ENCODE measurements around the gene ZNF570.
A peak's percentile ranks its signal among the peaks of the same experiment; 100 is the strongest.

Gene ZNF570

DNA sequence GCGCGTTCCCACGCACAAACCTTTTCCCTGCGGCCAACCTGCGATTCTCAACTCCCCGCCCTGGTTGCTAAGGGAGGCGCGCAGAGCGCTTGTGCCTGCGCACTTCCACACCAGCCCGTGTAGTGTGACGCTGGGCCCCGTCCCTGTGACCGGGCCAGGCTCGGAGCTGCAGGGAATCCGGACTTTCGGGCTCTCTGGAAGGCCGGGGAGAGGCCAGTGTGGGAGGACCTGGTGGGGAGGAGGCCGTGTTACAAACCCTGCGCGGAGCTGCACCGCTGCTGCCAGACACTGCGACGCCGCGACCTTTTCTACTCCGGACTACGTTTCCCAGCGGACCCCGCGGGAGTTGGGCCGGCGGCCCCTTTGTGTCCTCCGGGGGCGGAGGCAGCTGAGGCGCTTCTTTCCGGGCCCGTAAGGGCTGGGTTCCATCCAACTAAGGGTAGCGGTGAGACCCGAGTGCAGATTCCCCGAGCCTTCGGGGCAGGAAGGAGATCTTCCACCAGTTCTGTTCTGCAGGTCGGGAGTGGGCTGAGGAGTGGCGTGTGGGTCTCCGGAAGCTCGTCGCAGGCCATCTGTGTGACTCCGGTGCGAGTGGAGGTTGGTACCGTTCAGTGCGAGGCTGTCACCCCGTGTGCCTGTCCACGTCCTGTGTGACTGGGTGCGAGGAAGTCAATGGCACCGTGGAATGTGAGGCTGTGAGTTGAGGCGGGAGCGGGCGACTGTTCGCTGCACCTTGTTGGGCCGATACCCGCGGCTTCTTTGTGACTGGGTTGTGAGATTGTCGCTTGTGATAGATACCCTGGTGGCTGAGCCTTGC is at the start of gene ZNF570:
TSS of gene ZNF570 (plus strand) at position 396 of the 817 bp plus-strand sequence. CDS start 999 bp downstream, outside the sequence.
- DNase-seq (ENCODE audit: low read depth in 2 of 3, low spot score in 2 of 3): peak; percentile 65 to 72 (median 66)

DNA sequence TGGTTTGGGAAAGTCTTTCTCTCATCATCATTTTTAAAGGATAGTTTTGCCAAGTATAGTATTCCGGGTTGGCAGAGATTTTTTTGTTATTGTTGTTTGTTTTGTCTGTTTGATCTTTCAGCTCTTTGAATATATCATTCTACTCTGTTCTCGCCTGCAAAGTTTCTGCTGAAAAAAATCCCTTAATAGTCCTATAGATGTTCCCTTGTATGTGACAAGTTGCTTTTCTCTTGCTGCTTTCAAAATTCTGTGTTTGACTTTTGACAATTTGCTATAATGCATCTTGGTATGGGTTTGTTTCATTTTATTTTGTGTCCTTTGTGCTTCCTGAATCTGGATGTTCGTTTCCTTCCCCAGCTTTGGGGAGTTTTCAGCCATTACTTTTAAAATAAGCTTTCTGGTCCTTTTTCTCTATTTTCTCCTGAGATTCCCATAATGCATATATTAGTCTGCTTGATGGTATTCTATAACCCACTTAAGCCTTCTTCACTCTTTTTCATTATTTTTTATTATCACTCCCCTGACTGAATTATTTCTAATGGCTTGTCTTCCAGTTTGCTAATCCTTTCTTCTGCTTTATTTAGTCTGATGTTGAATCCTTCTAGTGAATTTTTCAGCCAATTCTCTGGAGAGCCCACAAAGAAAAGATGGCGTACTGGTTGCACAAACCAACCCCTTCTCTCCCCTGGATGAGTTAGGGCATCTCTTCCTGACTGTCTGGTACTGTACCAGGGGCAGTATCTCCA is 16.5 kb upstream of the ZNF570 start:
- no peak for DNase-seq (ENCODE audit: low read depth in 2 of 3, low spot score in 2 of 3)

DNA sequence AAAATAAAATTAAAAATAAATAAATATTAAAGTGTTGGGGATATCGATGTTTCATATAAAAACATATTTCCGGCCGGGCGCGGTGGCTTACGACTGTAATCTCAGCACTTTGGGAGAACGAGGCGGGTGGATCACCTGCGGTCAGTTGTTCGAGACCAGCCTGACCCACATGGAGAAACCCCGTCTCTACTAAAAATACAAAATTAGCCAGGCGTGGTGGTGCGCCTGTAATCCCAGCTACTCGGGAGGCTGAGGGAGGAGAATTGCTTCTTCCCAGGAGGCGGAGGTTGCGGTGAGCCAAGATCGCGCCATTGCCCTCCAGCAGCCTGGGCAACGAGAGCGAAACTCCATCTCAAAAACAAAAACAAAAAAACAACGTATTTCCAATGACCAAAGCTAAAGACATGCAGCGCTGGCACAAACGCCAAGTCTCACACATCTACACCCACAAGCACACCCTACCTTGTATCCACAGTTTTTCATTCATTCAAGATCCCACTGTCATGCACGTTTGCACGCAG is 2.8 kb upstream of the ZNF570 start:
- DNase-seq (ENCODE audit: low read depth in 2 of 3, low spot score in 2 of 3): no peak

DNA sequence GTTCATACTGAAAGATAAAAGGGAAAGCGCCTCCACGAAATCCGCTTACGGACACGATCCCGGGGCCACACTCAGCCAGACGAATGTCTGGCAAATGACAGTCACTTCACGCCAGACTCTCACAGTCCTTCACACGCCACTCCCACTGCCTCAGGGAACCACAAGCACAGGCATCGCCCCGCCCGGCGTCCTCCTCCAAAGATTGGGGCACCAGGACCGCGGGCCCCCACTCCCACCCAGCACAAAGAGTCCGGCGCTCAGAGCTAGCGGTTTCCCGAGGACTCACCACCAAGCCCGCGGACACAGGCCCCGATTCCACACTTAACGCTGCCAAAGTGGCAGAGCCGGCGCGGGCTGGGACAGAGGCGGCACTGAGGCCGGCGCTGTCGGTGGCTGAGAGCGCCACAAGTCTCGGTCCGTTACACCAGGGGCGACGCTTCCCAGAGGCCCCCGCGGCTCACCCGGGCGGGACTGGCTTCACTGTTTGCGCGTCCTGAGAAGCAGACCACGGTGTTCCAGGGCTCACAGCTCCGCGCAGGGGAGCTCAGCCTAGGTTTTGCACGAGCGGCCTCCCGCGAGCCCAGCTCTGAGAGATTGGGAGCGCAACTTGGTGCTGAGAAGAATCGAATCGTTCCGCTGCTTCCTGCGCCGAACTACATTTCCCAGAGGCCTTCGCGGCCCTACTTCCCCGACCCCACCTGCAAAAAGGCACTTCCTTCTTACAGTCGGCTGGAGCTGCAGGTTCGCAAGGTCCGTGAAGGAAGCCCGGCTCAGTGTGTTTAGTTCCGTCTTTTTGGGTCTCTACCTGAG is 2.2 kb upstream of the ZNF570 start, which contains the start of gene ZNF569:
TSS of gene ZNF569 (minus strand) at position 647 of the 810 bp plus-strand sequence. CDS start 22,523 bp downstream, outside the sequence.
- DNase-seq (ENCODE audit: low read depth in 2 of 3, low spot score in 2 of 3): peak; percentile 60 to 71 (median 61)

DNA sequence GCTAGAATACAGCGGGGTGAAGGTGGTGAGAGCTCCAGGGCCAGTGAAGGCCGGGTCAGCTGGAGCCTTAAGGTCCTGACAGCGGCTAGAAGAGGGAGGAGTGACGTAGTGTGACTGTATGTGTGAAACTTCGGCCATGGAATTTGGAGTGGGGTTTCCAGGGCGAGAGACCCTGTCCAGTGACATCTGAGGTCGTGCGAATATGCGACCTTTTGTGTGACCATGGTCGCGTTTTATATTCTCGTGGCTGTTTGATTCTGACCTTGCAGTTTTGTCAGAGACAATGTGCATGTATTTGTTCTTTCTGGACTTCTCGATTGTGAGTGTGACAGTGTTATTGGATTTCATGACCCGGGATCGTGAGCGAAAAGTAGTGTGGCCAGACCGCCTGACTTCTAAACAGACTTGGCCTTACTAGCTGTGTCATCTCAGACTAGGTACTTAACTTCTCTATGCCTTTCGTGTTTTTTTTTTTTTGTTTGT is 1.5 kb upstream of the ZNF570 start:
- no peak for DNase-seq (ENCODE audit: low read depth in 2 of 3, low spot score in 2 of 3)

DNA sequence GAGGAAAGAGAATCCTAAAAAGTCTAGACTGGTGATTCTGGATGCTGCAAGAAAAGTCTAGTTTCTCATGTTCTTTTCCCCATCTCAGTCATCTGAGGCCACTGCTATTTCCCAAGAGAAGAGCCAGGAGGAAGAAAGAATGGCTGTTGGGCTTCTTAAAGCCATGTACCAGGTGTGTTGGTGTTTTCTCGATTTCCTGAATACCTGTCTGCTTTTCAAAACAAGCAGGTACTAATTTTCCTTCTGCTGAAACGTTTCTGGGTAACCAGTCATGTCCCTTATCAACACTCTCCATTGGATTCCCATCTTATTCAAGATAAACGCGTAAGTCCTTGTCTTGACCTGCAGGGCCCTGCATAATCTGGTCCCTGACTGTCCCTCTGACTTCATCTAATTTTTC is 1.1 kb downstream of the ZNF570 start:
- DNase-seq (ENCODE audit: low read depth in 2 of 3, low spot score in 2 of 3): no peak

DNA sequence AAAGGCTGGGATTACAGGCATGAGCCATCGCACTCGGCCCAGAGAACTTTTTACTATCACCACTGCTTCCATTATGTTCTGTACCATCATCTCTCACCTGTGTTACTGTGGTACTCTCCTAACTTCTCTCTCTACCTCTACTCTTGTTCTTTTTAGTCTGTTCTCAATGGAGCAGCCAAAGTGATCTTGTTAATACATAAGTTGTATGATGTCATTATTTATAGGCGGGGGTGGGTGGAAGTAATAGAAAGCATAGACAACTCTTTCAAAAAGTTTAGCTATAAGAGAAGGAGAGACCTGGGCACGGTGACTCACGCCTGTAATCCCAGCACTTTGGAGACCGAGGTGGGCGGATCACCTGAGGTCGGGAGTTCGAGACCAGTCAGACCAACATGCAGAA is 3.0 kb downstream of the ZNF570 start:
- no peak for DNase-seq (ENCODE audit: low read depth in 2 of 3, low spot score in 2 of 3)

DNA sequence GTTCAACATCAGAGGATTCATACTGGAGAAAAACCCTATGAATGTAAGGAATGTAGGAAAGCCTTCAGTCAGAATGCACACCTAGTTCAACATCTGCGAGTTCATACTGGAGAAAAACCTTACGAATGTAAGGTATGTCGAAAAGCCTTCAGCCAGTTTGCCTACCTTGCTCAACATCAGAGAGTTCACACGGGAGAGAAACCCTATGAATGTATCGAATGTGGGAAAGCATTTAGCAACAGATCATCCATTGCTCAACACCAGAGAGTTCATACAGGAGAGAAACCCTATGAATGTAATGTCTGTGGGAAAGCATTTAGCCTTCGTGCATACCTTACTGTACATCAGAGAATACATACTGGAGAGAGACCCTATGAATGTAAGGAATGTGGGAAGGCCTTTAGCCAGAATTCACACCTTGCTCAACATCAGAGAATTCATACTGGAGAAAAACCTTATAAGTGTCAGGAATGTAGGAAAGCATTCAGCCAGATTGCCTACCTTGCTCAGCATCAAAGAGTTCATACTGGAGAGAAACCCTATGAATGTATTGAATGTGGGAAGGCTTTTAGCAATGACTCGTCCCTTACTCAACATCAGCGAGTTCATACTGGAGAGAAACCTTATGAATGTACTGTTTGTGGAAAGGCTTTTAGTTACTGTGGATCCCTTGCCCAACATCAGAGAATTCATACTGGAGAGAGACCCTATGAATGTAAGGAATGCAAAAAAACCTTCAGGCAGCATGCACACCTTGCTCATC is 15.4 kb downstream of the ZNF570 start:
- no peak for DNase-seq (ENCODE audit: low read depth in 2 of 3, low spot score in 2 of 3)

DNA sequence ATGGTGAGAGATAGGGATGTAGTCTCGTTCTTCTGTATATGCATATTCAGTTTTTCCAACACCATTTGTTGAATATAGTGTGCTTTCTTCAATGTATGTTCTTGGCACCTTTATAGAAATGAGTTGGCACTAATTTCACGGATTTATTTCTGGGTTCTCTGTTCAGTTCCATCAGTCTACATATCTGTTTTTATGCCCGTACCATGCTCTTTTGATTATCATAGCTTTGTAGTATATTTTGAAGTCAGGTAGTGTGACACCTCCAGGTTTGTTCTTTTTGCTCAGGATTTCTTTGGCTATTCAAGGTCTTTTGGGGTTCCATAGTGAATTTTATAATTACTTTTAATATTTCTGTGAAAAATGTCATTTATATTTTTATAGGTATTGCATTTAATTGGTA is 23.1 kb downstream of the ZNF570 start:
- no peak for DNase-seq (ENCODE audit: low read depth in 2 of 3, low spot score in 2 of 3)

DNA sequence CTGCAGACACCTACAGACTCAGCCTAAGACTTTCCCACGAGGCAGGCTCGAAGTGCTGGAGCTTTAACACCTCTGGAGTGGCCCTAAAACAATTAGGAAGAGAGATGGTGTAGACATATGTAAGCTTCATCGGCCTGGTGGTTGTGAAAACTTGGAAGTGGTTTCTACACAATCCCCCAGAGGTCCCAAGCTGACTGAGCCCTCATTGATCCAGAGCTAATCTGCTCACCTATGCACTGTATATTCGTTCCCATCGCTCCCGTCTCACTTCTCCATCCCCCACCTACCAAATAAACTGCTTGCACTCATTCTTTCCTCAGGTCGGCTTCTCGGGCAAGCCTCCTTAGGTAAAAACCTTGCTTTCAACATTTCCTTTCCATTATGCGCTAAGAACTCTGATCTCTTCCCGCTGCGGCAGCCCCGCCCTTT is 36.8 kb downstream of the ZNF570 start:
- DNase-seq (ENCODE audit: low read depth in 2 of 3, low spot score in 2 of 3): no peak

DNA sequence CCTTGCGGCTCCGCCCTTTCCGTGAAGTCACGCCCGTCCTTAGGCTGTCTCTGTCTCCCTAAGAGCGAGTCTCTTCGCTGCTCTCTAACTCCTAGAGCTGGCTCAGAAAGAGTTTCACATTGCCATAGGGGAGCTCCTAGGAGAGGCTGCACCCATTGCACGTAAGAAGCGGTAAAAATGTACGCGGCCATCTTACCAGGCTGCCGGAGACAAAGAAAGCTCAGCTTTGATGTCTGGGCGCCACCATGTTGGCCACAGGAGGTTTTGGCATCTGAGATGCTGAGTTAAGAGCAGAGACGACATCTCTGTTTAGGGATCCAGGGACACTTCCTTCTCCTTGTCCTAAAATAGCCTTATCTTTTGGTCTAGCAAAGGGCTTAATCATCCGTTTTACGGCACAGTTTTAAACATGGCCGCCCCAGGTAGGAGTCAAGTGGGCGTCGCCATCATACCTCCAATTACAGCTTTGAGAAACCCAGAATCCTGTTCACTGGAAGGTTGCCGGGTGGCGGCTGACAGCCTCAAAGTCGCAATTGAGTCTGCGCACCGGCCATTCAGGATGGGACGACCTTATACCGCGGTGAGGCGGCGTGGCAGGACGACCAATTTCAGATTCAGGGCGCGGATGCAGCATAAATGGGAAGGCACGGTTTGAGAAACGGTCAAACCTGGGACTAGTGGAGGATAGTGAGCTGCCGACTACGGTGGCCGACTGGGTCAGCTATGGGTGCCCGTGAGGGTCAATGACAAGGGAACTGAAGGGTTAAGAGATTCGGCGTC is 37.4 kb downstream of the ZNF570 start, which contains the start of gene ZNF793:
TSS of gene ZNF793 (plus strand) at position 553 of the 780 bp plus-strand sequence. CDS start 16,501 bp downstream, outside the sequence.
- DNase-seq (ENCODE audit: low read depth in 2 of 3, low spot score in 2 of 3): peak; percentile 26 to 75 (median 49)

DNA sequence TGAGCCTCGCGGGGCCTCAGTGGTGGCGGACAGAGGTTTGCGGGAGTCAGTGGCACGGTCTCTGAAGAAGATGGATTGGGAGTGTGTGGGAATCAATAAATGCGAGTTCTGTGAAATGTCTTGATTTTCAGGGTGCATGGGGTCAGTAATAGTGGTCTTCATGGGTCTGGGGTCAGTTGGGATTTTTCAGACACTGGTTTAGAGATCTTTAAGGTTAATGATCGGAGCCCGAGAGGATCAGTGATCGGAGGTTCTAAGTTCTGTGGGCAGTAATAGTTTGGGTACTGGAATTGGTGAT is 38.0 kb downstream of the ZNF570 start:
- DNase-seq (ENCODE audit: low read depth in 2 of 3, low spot score in 2 of 3): no peak

DNA sequence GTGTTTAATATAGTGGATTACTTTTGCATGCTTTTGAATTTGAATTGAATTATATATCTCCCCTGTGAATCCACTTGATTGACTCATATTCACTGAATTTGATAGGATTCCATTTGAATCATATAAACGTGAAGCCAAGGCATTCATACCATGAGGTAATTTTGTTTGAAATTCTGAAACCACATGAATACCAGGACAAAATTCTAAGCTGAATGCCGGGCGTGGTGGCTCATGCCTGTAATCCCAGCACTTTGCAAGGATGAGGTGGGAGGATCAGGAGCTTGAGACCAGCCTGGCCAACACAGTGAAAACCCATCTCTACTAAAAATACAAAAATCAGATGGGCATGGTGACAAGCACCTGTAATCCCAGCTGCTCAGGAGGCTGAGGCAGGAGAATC is 42.0 kb downstream of the ZNF570 start:
- no peak for DNase-seq (ENCODE audit: low read depth in 2 of 3, low spot score in 2 of 3)

DNA sequence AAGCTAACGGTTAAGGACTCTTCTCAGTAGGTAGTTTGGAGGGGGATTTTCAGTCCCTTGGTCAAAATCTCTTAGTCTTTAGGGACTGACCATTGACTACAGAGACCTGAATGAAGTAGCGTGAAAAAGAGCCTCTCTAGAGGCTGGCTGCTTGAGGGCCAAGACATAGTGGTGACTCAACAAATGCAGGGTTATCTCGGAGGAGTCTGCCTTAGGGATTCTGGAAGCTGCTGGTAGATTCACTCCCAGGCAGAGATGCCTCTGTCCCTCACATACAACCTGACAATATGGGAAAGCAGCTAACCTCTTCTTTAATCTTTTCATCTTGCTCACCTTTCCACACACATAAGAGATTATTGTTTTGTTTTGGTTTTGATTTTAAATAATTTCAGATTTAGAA is 42.7 kb downstream of the ZNF570 start:
- no peak for DNase-seq (ENCODE audit: low read depth in 2 of 3, low spot score in 2 of 3)

DNA sequence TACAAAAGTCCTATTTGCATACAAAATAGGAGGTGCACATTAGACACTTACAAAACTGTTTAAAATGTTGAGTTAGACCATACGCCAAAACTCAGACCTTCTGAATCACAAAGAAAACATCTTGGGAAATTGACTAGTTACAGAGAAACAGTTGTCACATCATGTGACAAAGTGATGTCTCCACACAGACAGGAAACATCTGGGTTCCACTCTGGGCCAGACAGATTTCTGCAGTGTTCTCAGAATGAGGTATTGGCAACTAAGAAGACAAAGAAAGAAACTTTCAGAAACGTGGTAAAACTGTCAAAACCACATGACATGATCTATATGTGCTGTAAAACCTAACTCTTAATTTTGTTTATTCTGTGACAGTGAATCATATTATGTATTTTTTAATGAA is 44.2 kb downstream of the ZNF570 start:
- DNase-seq (ENCODE audit: low read depth in 2 of 3, low spot score in 2 of 3): no peak

DNA sequence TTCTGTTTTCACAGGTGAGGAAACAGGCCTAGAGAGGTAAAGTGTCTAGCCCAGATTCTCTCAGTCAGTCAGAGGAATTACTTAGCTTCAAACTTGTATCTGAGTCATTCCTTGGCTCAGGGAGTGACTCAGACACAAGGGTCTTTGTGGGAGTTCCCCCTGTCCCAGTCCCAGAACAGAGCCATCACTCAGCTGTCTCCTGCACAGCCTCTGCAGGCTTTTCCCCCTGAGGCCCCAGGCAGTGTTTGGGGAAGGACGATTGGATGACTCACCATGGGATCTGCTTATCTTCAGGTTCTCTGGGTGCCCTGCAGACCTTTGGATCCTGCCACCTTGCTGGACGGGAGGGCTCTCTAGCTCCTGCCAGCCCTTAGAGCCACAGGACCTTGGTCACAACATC is 50.7 kb downstream of the ZNF570 start:
- no peak for DNase-seq (ENCODE audit: low read depth in 2 of 3, low spot score in 2 of 3)

DNA sequence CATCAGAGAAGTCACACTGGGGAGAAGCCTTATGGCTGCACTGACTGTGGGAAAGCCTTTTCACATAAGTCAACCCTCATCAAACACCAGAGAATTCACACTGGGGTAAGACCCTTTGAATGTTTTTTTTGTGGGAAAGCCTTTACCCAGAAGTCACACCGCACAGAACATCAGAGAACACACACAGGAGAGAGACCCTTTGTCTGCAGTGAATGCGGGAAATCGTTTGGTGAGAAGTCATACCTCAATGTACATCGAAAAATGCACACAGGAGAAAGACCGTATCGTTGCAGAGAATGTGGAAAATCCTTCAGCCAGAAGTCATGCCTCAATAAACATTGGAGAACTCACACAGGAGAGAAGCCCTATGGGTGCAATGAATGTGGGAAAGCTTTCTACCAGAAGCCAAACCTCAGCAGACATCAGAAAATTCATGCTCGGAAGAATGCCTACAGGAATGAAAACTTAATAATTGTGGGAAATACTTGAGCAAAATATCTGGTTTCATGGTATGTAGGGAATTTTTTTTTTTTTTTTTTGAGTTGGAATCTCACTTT is 68.3 kb downstream of the ZNF570 start:
- no peak for DNase-seq (ENCODE audit: low read depth in 2 of 3, low spot score in 2 of 3)

All from activated CD8-positive, alpha-beta memory T cell treated with anti-CD3 and anti-CD28 coated beads for 48 hours (primary cell).